ENCODE measurements around the gene QRFP.

The QRFP gene

GRCh38 chr9:130925050-130925678 is 28.6 kb upstream of the QRFP start:
- no peak overlapping the region for H2BK15ac ChIP-seq (ENCODE audit: low read depth, poor library complexity, severe bottlenecking)
- H3K27ac ChIP-seq (ENCODE audit: low read length, poor library complexity, severe bottlenecking): no peak overlapping the region
- no peak overlapping the region for H4K8ac ChIP-seq (ENCODE audit: low read length)
- H3K79me1 ChIP-seq (replicated peaks; ENCODE audit: low read length, poor library complexity, severe bottlenecking): no peaks in the 10 kb centered on the region
- no peak overlapping the region for H2BK12ac ChIP-seq (ENCODE audit: low read length in 2 of 2)
- no peak overlapping the region for H3K14ac ChIP-seq (ENCODE audit: low read length in 2 of 2)
- DNase-seq: no peak
- H3K4me3 ChIP-seq (ENCODE audit: insufficient read depth in 1 of 2, low read depth in 1 of 2, low read length in 2 of 2): no peak overlapping the region
- peaks cover 14 to 59% of the 10 kb centered on the region in 2 experiments for H3K27me3 ChIP-seq (ENCODE audit: control insufficient read depth in 1 of 2, insufficient read depth in 1 of 2, low read length in 2 of 2)
- no peak overlapping the region for H3K4me2 ChIP-seq (ENCODE audit: low read length, poor library complexity, severe bottlenecking)
- 86% methylated on average over 16 of the region's 19 CpGs for WGBS
- H3K9ac ChIP-seq (ENCODE audit: low read length): no peak overlapping the region
- H3K4me1 ChIP-seq (ENCODE audit: control insufficient read depth, insufficient read depth, low read depth, low read length): peaks cover 44% of the 10 kb centered on the region
- no peak overlapping the region for H2AFZ ChIP-seq (ENCODE audit: low read depth, low read length)
- H2BK5ac ChIP-seq (ENCODE audit: low read depth, low read length, poor library complexity, severe bottlenecking): no peak overlapping the region
- no peak overlapping the region for H3K4ac ChIP-seq (ENCODE audit: low read depth in 1 of 2, low read length in 2 of 2)
- H2AK5ac ChIP-seq (ENCODE audit: low read length, severe bottlenecking): peak overlapping the region; percentile 1
- H2BK120ac ChIP-seq (ENCODE audit: low read depth, low read length): no peak overlapping the region
- H3K9me3 ChIP-seq (ENCODE audit: control insufficient read depth, low read length): no peaks in the 10 kb centered on the region
- H3K36me3 ChIP-seq (ENCODE audit: control insufficient read depth in 1 of 2, insufficient read depth in 2 of 2, low read depth in 1 of 2, low read length in 2 of 2): peaks cover 0 to 2% of the 10 kb centered on the region in 2 experiments
- no peak overlapping the region for H3K23ac ChIP-seq (ENCODE audit: low read length in 2 of 2)
- H3K18ac ChIP-seq (ENCODE audit: low read depth in 1 of 2, low read length in 2 of 2): no peak overlapping the region
- H4K91ac ChIP-seq (ENCODE audit: low read length): no peak overlapping the region

GRCh38 chr9:130924448-130924788 is 27.8 kb upstream of the QRFP start:
- no peak overlapping the region for H3K4me3 ChIP-seq (ENCODE audit: insufficient read depth in 1 of 2, low read depth in 1 of 2, low read length in 2 of 2)
- no peak overlapping the region for H4K8ac ChIP-seq (ENCODE audit: low read length)
- H2AK5ac ChIP-seq (ENCODE audit: low read length, severe bottlenecking): peak overlapping the region; percentile 53
- H3K9ac ChIP-seq (ENCODE audit: low read length): no peak overlapping the region
- no peaks in the 10 kb centered on the region for H3K79me1 ChIP-seq (replicated peaks; ENCODE audit: low read length, poor library complexity, severe bottlenecking)
- no peak overlapping the region for H2BK120ac ChIP-seq (ENCODE audit: low read depth, low read length)
- H2AFZ ChIP-seq (ENCODE audit: low read depth, low read length): no peak overlapping the region
- H3K4ac ChIP-seq (ENCODE audit: low read depth in 1 of 2, low read length in 2 of 2): no peak overlapping the region
- no peak overlapping the region for H3K23ac ChIP-seq (ENCODE audit: low read length in 2 of 2)
- H3K27ac ChIP-seq (ENCODE audit: low read length, poor library complexity, severe bottlenecking): no peak overlapping the region
- peaks cover 0 to 2% of the 10 kb centered on the region in 2 experiments for H3K36me3 ChIP-seq (ENCODE audit: control insufficient read depth in 1 of 2, insufficient read depth in 2 of 2, low read depth in 1 of 2, low read length in 2 of 2)
- H3K27me3 ChIP-seq (ENCODE audit: control insufficient read depth in 1 of 2, insufficient read depth in 1 of 2, low read length in 2 of 2): peaks cover 14 to 63% of the 10 kb centered on the region in 2 experiments
- H4K91ac ChIP-seq (ENCODE audit: low read length): no peak overlapping the region
- 81% methylated on average over 10 of the region's 10 CpGs for WGBS
- no peak overlapping the region for H2BK12ac ChIP-seq (ENCODE audit: low read length in 2 of 2)
- H3K14ac ChIP-seq (ENCODE audit: low read length in 2 of 2): no peak overlapping the region
- no peak overlapping the region for H2BK5ac ChIP-seq (ENCODE audit: low read depth, low read length, poor library complexity, severe bottlenecking)
- H3K9me3 ChIP-seq (ENCODE audit: control insufficient read depth, low read length): no peaks in the 10 kb centered on the region
- H2BK15ac ChIP-seq (ENCODE audit: low read depth, poor library complexity, severe bottlenecking): no peak overlapping the region
- peaks cover 40% of the 10 kb centered on the region for H3K4me1 ChIP-seq (ENCODE audit: control insufficient read depth, insufficient read depth, low read depth, low read length)
- DNase-seq: no peak
- no peak overlapping the region for H3K4me2 ChIP-seq (ENCODE audit: low read length, poor library complexity, severe bottlenecking)
- H3K18ac ChIP-seq (ENCODE audit: low read depth in 1 of 2, low read length in 2 of 2): no peak overlapping the region

- H2AK5ac ChIP-seq (ENCODE audit: low read length, severe bottlenecking): peak overlapping the region; percentile 31
- peaks cover 19 to 68% of the 10 kb centered on the region in 2 experiments for H3K27me3 ChIP-seq (ENCODE audit: control insufficient read depth in 1 of 2, insufficient read depth in 1 of 2, low read length in 2 of 2)
- H3K27ac ChIP-seq (ENCODE audit: low read length, poor library complexity, severe bottlenecking): no peak overlapping the region
- H3K14ac ChIP-seq (ENCODE audit: low read length in 2 of 2): no peak overlapping the region
- no peak overlapping the region for H2BK120ac ChIP-seq (ENCODE audit: low read depth, low read length)
- no peak overlapping the region for H3K9ac ChIP-seq (ENCODE audit: low read length)
- H3K23ac ChIP-seq (ENCODE audit: low read length in 2 of 2): no peak overlapping the region
- 92% methylated on average over 42 of the region's 42 CpGs for WGBS
- H3K36me3 ChIP-seq (ENCODE audit: control insufficient read depth in 1 of 2, insufficient read depth in 2 of 2, low read depth in 1 of 2, low read length in 2 of 2): peaks cover 0 to 2% of the 10 kb centered on the region in 2 experiments
- H4K8ac ChIP-seq (ENCODE audit: low read length): no peak overlapping the region
- DNase-seq: no peak
- H3K79me1 ChIP-seq (replicated peaks; ENCODE audit: low read length, poor library complexity, severe bottlenecking): no peaks in the 10 kb centered on the region
- H2BK12ac ChIP-seq (ENCODE audit: low read length in 2 of 2): no peak overlapping the region
- no peak overlapping the region for H3K4ac ChIP-seq (ENCODE audit: low read depth in 1 of 2, low read length in 2 of 2)
- no peaks in the 10 kb centered on the region for H3K9me3 ChIP-seq (ENCODE audit: control insufficient read depth, low read length)
- H3K4me1 ChIP-seq (ENCODE audit: control insufficient read depth, insufficient read depth, low read depth, low read length): peaks cover 34% of the 10 kb centered on the region
- no peak overlapping the region for H4K91ac ChIP-seq (ENCODE audit: low read length)
- H2BK15ac ChIP-seq (ENCODE audit: low read depth, poor library complexity, severe bottlenecking): no peak overlapping the region
- H3K4me3 ChIP-seq (ENCODE audit: insufficient read depth in 1 of 2, low read depth in 1 of 2, low read length in 2 of 2): no peak overlapping the region
- no peak overlapping the region for H3K4me2 ChIP-seq (ENCODE audit: low read length, poor library complexity, severe bottlenecking)
- no peak overlapping the region for H3K18ac ChIP-seq (ENCODE audit: low read depth in 1 of 2, low read length in 2 of 2)
- H2AFZ ChIP-seq (ENCODE audit: low read depth, low read length): no peak overlapping the region
- H2BK5ac ChIP-seq (ENCODE audit: low read depth, low read length, poor library complexity, severe bottlenecking): no peak overlapping the region
Measured at GRCh38 chr9:130923611-130924447, 27.2 kb upstream of the QRFP start.

DNA sequence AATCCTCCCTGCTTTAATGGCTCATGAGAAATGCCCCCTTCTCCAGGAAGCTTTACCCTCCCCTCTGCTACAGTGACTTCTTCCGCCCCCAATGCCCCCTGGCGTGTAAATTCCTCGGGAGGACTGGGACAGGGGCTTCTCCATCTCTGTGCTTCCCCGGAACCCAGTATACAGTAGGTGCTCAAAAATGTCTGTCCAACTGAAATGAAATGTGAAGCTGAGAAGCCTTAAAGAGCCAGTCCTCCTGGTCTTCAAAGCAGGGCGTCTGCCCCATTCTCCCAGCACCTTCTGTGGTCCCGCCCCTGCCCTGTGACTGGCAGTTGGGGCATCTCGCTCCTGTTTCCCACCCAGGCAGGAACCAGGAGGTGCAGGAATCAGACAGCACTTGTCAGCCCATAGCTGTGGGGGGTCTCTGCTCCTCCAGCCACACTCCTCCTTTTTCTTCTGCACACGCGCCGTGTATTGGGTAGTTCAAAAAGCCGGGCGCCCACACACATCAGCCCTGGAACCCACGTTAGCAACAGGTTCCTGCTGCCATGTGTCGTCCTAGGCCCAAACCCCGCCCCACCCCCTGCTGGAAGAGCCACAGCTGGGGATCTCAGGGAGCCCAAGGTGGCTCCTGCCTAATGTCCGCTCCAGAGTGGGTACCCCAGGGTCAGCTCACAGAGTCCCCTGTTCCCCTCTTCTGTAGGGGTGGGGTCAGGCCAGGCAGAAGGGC is 26.4 kb upstream of the QRFP start:
- no peak for DNase-seq
- H3K4me1 ChIP-seq (ENCODE audit: control insufficient read depth, insufficient read depth, low read depth, low read length): peaks cover 26% of the 10 kb centered on the region
- H3K9me3 ChIP-seq (ENCODE audit: control insufficient read depth, low read length): no peaks in the 10 kb centered on the region
- no peak overlapping the region for H2BK120ac ChIP-seq (ENCODE audit: low read depth, low read length)
- no peaks in the 10 kb centered on the region for H3K79me1 ChIP-seq (replicated peaks; ENCODE audit: low read length, poor library complexity, severe bottlenecking)
- H2BK12ac ChIP-seq (ENCODE audit: low read length in 2 of 2): no peak overlapping the region
- H3K9ac ChIP-seq (ENCODE audit: low read length): no peak overlapping the region
- no peak overlapping the region for H3K23ac ChIP-seq (ENCODE audit: low read length in 2 of 2)
- peaks cover 0 to 2% of the 10 kb centered on the region in 2 experiments for H3K36me3 ChIP-seq (ENCODE audit: control insufficient read depth in 1 of 2, insufficient read depth in 2 of 2, low read depth in 1 of 2, low read length in 2 of 2)
- H3K14ac ChIP-seq (ENCODE audit: low read length in 2 of 2): no peak overlapping the region
- no peak overlapping the region for H2AK5ac ChIP-seq (ENCODE audit: low read length, severe bottlenecking)
- 72% methylated on average over 16 of the region's 16 CpGs for WGBS
- H3K4me2 ChIP-seq (ENCODE audit: low read length, poor library complexity, severe bottlenecking): no peak overlapping the region
- H2BK15ac ChIP-seq (ENCODE audit: low read depth, poor library complexity, severe bottlenecking): no peak overlapping the region
- H3K4me3 ChIP-seq (ENCODE audit: insufficient read depth in 1 of 2, low read depth in 1 of 2, low read length in 2 of 2): no peak overlapping the region
- H3K4ac ChIP-seq (ENCODE audit: low read depth in 1 of 2, low read length in 2 of 2): no peak overlapping the region
- H2AFZ ChIP-seq (ENCODE audit: low read depth, low read length): no peak overlapping the region
- no peak overlapping the region for H3K18ac ChIP-seq (ENCODE audit: low read depth in 1 of 2, low read length in 2 of 2)
- H4K91ac ChIP-seq (ENCODE audit: low read length): no peak overlapping the region
- peaks cover 24 to 76% of the 10 kb centered on the region in 2 experiments for H3K27me3 ChIP-seq (ENCODE audit: control insufficient read depth in 1 of 2, insufficient read depth in 1 of 2, low read length in 2 of 2)
- no peak overlapping the region for H4K8ac ChIP-seq (ENCODE audit: low read length)
- no peak overlapping the region for H3K27ac ChIP-seq (ENCODE audit: low read length, poor library complexity, severe bottlenecking)
- H2BK5ac ChIP-seq (ENCODE audit: low read depth, low read length, poor library complexity, severe bottlenecking): no peak overlapping the region
